ENCODE results near the gene MCFD2.

MCFD2 gene

DNA sequence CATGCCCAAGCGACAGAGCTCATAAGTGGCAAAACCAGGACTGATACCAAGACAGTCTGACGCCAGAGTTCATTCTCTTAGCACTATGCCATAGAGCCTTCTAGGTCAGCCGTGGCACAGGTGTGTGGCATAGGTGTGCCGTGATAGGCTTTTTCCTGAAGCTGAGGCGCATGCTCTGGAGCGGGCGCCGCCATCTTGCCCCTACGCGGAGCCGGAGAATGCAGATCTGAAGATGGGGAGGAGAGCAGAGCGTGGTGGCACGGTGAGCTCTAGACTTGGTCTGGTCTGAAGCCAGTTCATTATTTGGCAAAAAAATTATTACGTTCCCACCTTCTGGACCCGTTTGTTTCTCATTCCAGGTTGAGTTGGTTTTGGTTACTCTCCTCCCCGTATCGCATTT lies 16.6 kb downstream of the MCFD2 start:
- no peak for DNase-seq (ENCODE audit: extremely low read depth, low read depth)
- TF ChIP-seq CTCF (IDR thresholded peaks at IDR 0.05; ENCODE audit: low read depth, low read length): no peak

GRCh38 chr2:46898024-46898423 lies 17.6 kb downstream of the MCFD2 start:
- no peak for DNase-seq (ENCODE audit: extremely low read depth, low read depth)
- TF ChIP-seq CTCF (IDR thresholded peaks at IDR 0.05; ENCODE audit: low read depth, low read length): no peak

GRCh38 chr2:46893269-46893939 lies 22.2 kb downstream of the MCFD2 start:
- DNase-seq (ENCODE audit: extremely low read depth, low read depth): no peak
- TF ChIP-seq CTCF (IDR thresholded peaks at IDR 0.05; ENCODE audit: low read depth, low read length): no peak

- no peak for TF ChIP-seq CTCF (IDR thresholded peaks at IDR 0.05; ENCODE audit: low read depth, low read length)
- no peak for DNase-seq (ENCODE audit: extremely low read depth, low read depth)
Measured at GRCh38 chr2:46891956-46892553, 23.6 kb downstream of the MCFD2 start.

- TF ChIP-seq CTCF (IDR thresholded peaks at IDR 0.05; ENCODE audit: low read depth, low read length): no peak
- no peak for DNase-seq (ENCODE audit: extremely low read depth, low read depth)
Measured at GRCh38 chr2:46888421-46888952, 27.1 kb downstream of the MCFD2 start.

GRCh38 chr2:46887028-46887885 lies 28.3 kb downstream of the MCFD2 start:
- TF ChIP-seq CTCF (IDR thresholded peaks at IDR 0.05; ENCODE audit: low read depth, low read length): no peak

More at GRCh38 chr2:46887028-46887885, 28.3 kb downstream of the MCFD2 start:
- DNase-seq (ENCODE audit: extremely low read depth, low read depth): no peak

Measured in AG09319 (cell line).